Mesothelial cell of epicardium (in vitro differentiated cells): ENCODE results near the gene SLC28A3. TPM values are rescaled to one million over a fixed set of nuclear protein-coding genes. Genes with fewer than 3 reads are reported as not detected.

Experiments
- DNase-seq, 2 experiments: peaks; one replicate each; pipeline ENCODE4 v3.0.0; 2021; ENCODE audit warnings: low spot score in 2 of 2; ENCODE audit not compliant: unreplicated experiment in 2 of 2
- H3K27ac Mint-ChIP-seq: 2 replicates; pipeline ENCODE4 v1.8.0; 2021; ENCODE audit warnings: mixed read lengths
- H3K27me3 Mint-ChIP-seq: 2 replicates; pipeline ENCODE4 v1.8.0; 2021; ENCODE audit warnings: low read depth, mixed read lengths
- H3K36me3 Mint-ChIP-seq: 2 replicates; pipeline ENCODE4 v1.8.0; 2021; ENCODE audit warnings: mixed read lengths
- H3K4me1 Mint-ChIP-seq: 2 replicates; pipeline ENCODE4 v1.8.0; 2021; ENCODE audit warnings: mixed read lengths
- H3K4me3 Mint-ChIP-seq: 2 replicates; pipeline ENCODE4 v1.8.0; 2021; ENCODE audit warnings: mild to moderate bottlenecking, moderate library complexity, mixed read lengths
- H3K9me3 Mint-ChIP-seq: 2 replicates; pipeline ENCODE4 v1.8.0; 2021; ENCODE audit warnings: mixed read lengths
- total RNA-seq: library from RNA; stranded (reverse); gene quantifications from 3 replicates; pipeline ENCODE4 v1.2.1, GENCODE V29; 2021
- TF ChIP-seq, protein P1 (sequence below): fragments of 200-600 bp; sonication (generic); IDR thresholded peaks from one replicate; pipeline ENCODE4 v1.5.0; 2021; ENCODE audit warnings: antibody characterized with exemption; ENCODE audit not compliant: unreplicated experiment

SLC28A3 gene
- total RNA-seq, 1 donor from 2014 or later: 0.89 TPM

DNA sequence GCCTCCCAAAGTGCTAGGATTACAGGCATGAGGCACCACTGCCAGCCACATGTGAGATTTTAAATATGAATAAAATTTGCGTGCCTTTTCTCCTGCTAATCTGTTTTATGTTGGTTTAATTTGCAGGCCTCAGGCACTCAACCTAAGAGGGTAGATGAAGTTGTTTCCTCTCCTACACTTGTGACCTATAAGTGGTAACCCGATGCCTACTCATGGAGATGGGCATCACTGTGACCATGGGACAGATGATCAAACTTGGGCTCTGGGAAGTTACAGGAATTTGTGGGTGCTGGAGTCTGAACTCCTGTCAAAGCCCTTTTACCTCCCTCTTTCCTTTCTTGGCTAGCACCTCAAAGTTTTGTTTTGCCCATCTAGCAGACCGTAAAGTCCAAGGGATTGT, 1.1 kb downstream of the SLC28A3 start:
- Mint-ChIP-seq H3K9me3 (no peaks in the 10 kb centered on the region), H3K4me1 (peaks cover 31% of the 10 kb centered on the region), H3K27ac (no peak overlapping the region), H3K36me3 (no peaks in the 10 kb centered on the region), H3K27me3 (no peaks in the 10 kb centered on the region), H3K4me3 (no peak overlapping the region)
- TF ChIP-seq, protein P1, sequence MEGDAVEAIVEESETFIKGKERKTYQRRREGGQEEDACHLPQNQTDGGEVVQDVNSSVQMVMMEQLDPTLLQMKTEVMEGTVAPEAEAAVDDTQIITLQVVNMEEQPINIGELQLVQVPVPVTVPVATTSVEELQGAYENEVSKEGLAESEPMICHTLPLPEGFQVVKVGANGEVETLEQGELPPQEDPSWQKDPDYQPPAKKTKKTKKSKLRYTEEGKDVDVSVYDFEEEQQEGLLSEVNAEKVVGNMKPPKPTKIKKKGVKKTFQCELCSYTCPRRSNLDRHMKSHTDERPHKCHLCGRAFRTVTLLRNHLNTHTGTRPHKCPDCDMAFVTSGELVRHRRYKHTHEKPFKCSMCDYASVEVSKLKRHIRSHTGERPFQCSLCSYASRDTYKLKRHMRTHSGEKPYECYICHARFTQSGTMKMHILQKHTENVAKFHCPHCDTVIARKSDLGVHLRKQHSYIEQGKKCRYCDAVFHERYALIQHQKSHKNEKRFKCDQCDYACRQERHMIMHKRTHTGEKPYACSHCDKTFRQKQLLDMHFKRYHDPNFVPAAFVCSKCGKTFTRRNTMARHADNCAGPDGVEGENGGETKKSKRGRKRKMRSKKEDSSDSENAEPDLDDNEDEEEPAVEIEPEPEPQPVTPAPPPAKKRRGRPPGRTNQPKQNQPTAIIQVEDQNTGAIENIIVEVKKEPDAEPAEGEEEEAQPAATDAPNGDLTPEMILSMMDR: no peak
- no peak for DNase-seq

DNA sequence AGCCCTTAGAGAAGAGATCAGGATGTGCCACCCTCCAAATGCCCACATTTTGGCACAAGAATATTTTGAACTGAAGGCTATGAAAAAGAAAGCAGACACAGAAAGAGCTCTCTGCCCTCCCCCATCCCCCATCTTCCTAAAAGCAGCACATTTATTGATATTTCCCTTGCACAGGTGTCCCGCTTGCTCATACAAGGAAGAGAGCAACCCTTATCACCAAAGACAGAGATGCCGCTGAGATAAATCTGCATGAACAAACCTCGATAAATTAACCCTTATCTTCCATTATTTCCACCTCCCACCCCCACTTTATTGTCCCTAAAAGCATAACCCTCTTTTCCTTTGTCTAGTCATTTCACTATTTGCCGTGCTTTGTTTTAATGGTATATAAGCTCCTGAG, 1.8 kb downstream of the SLC28A3 start:
- Mint-ChIP-seq H3K4me3 (no peak overlapping the region), H3K4me1 (peaks cover 29% of the 10 kb centered on the region), H3K27me3 (no peaks in the 10 kb centered on the region), H3K9me3 (no peaks in the 10 kb centered on the region), H3K27ac (no peak overlapping the region), H3K36me3 (no peaks in the 10 kb centered on the region)
- TF ChIP-seq, protein P1: no peak
- no peak for DNase-seq

DNA sequence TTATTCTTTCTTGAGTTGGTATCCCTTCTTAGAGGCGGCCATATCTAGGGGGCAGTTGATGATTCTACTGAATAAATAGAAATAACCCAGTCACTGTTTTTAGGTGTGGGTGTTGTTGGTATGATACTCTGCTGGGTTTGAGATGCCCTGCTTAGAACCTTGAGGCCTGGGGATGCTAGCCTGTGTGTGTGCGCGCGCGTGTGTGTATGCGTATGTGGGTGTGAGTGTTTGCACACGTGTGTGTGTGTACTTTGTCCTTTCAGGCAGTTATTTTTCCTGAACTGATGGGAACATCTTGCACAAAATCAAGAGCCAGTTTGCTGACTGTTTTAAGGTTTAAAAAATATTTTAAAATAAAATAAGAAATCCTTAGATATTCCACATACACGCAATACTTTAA, 3.3 kb downstream of the SLC28A3 start:
- TF ChIP-seq, protein P1: no peak
- Mint-ChIP-seq H3K9me3 (no peaks in the 10 kb centered on the region), H3K27me3 (no peaks in the 10 kb centered on the region), H3K27ac (no peak overlapping the region), H3K4me3 (no peak overlapping the region), H3K36me3 (no peaks in the 10 kb centered on the region), H3K4me1 (peaks cover 24% of the 10 kb centered on the region)
- no peak for DNase-seq

DNA sequence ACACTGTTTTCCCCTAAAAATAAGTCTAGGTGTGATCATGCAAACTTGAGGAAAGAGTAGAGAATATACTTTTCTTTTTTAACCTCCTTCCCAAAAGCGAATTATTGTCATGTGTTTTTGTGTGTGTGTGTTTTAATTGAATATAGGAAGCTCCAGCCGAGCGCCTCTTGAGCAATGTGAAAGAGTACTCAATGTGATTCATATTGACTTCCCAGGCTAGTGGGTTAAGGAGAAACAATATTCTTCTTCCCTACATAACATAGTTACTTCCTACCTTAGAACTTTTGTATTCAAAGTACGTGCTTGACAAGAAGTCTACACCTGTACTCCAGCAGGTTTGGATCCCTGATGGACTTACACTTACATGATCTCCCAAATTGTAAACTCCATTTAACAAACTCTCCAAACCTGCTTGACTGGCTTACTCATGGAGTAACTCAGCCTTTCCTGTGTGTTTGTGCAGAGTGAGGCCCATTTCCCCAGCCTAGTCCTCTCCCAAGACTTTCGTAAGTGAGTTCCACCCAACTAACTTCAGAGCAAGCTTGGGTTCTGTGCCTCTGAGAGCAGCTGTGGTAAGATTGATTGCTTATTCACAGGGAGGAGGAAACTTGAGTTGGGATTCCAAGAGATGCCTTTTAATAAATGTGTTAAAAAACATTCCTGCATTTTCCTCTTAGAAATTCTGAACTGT, 9.3 kb downstream of the SLC28A3 start:
- H3K27me3 Mint-ChIP-seq: no peaks in the 10 kb centered on the region
- peaks cover 4% of the 10 kb centered on the region for H3K36me3 Mint-ChIP-seq
- H3K4me1 Mint-ChIP-seq: peaks cover 11% of the 10 kb centered on the region
- no peak overlapping the region for H3K27ac Mint-ChIP-seq
- H3K4me3 Mint-ChIP-seq: no peak overlapping the region
- TF ChIP-seq, protein P1: no peak
- peaks cover 16% of the 10 kb centered on the region for H3K9me3 Mint-ChIP-seq
- DNase-seq: no peak

DNA sequence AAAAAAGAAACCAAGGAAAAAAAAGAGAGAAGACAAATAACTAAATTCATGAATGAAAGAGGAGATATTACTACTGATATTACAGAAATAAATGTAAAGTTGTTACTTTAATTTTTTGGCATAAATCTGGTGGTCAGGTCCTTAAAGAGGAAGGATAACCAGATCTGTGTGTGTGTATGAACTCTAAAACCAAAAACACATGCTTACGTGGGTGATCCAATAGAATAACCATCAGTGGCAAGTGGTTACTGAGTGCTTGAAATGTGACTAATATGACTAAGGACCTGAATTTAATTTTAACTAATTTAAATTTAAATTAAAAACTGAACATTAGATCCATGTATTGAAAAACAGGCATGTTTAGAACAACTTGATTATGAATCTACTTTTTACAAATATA, 10.3 kb downstream of the SLC28A3 start:
- Mint-ChIP-seq H3K4me1 (peaks cover 11% of the 10 kb centered on the region), H3K4me3 (no peak overlapping the region), H3K27ac (no peak overlapping the region)

More for the DNA sequence above, 10.3 kb downstream of the SLC28A3 start:
- Mint-ChIP-seq H3K27me3 (no peaks in the 10 kb centered on the region), H3K36me3 (peaks cover 4% of the 10 kb centered on the region), H3K9me3 (peaks cover 16% of the 10 kb centered on the region)
- no peak for DNase-seq
- TF ChIP-seq, protein P1: no peak
